Lower leg skin (tissue), 3 donors: Measurements from ENCODE around the gene MT1M.

Experiments used
- CTCF ChIP-seq, 3 donors: fragments of 450-650 bp; IDR thresholded peaks; one replicate each; pipeline ENCODE4 v1.5.1; 2016; ENCODE audit warnings: antibody characterized with exemption in 3 of 3, mild to moderate bottlenecking in 3 of 3, moderate library complexity in 2 of 3
- POLR2A ChIP-seq, 2 donors: fragments of 450-650 bp; IDR thresholded peaks; one replicate each; pipeline ENCODE4 v1.6.1; 2016 to 2017; ENCODE audit warnings: antibody characterized with exemption in 2 of 2, mild to moderate bottlenecking in 1 of 2, moderate library complexity in 1 of 2

DNA sequence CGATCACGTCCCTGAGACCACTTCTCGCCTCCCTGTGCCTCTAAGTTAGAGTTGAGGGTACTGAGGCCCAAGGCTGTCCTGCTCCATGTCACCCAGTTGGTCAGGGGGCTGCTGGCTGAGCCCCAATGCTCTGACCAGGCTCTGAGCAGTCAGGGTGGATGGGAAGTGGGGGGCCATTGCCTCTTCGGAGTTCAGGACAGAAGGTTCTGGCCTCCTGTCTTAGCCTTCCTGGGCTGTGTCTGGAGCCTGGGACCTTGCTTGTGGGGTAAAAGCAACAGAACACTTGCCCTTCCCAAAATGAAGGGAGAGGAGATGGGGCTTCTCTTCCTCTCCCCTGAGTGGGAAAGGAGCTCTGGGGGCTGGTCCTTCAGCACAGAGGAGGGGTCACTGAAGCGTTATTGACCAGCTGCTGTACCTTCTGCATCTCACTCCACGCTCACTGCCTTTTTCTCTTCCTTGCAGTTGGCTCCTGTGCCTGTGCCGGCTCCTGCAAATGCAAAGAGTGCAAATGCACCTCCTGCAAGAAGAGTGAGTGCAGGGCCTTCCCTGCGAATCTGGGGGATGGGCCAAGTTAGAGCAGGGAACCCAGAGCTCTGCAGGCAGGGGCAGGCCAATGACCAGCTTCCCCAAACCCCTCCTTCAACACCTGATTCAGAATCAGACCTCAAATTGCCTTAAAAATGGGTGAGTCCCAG, 50.4 kb downstream of the MT1M start:
- TF ChIP-seq CTCF (IDR thresholded peaks at IDR 0.05) (no peak), POLR2A (IDR thresholded peaks at IDR 0.05) (no peak)
